Placental epithelial cell (primary cell): ENCODE measurements around the gene ZNF717. TPM values are rescaled to one million over a fixed set of nuclear protein-coding genes. Genes with fewer than 3 reads are reported as not detected.

Experiments
- small RNA-seq: library from RNA; depleted of rRNA; stranded (forward); fragments of <200 nt; gene quantifications from one replicate; pipeline ENCODE3, GENCODE V24; 2012
- total RNA-seq: library from RNA; depleted of rRNA; stranded (reverse); fragments of >200 nt; gene quantifications from 2 replicates; pipeline ENCODE4 v1.2.3, GENCODE V29; 2012

Gene ZNF717
- total RNA-seq: 11.8 and 18.5 TPM in 2 replicates

GRCh38 chr3:75785081-75785755 lies at the start of gene ZNF717:
Gene ZNF717 (minus strand): TSS chr3:75785549. CDS start chr3:75783362, 2,187 bp downstream.

Small RNA genes lying within 50 kb of the gene (small RNA-seq; reads per million reads assigned to genes)
- gene MIR4273: not detected

Other genes with a start within 250 kb of the ZNF717 start
- not detected in 2 replicates for gene FRG2C, start 121.2 kb downstream of the ZNF717 start, total RNA-seq